H9 (cell line): ENCODE measurements around the gene OPHN1. TPM values are rescaled to one million over a fixed set of nuclear protein-coding genes. Genes with fewer than 3 reads are reported as not detected.
"Not testable (repeated sequence)": the region's sequence is repeated elsewhere in the genome, so short reads cannot be mapped to it uniquely, and the experiment has no call there.

Experiments
- DNase-seq: peaks from one replicate; pipeline ENCODE4 v3.0.0-alpha.2; 2017
- H2AFZ ChIP-seq: one replicate; pipeline ENCODE4 v1.6.1; 2013; ENCODE audit warnings: mild to moderate bottlenecking, low read length, control low read depth, moderate library complexity
- H2AK5ac ChIP-seq: 2 replicates; pipeline ENCODE4 v1.6.1; 2013; ENCODE audit warnings: low read length, control low read depth, mixed read lengths; ENCODE audit not compliant: insufficient read length
- H2BK120ac ChIP-seq: one replicate; pipeline ENCODE4 v1.6.1; 2013; ENCODE audit warnings: low read depth, mild to moderate bottlenecking, low read length, control low read depth, inconsistent platforms; ENCODE audit not compliant: poor library complexity, severe bottlenecking
- H2BK12ac ChIP-seq: 2 replicates; pipeline ENCODE4 v1.6.1; 2013; ENCODE audit warnings: low read length, control low read depth, mixed read lengths, low read depth; ENCODE audit not compliant: insufficient read length
- H2BK15ac ChIP-seq: 2 replicates; pipeline ENCODE4 v1.6.1; 2013; ENCODE audit warnings: low read depth, low read length, control low read depth
- H2BK20ac ChIP-seq: one replicate; pipeline ENCODE4 v1.6.1; 2013; ENCODE audit warnings: low read depth, mild to moderate bottlenecking, low read length, control low read depth, inconsistent platforms; ENCODE audit not compliant: poor library complexity, severe bottlenecking
- H2BK5ac ChIP-seq: 2 replicates; pipeline ENCODE4 v1.6.1; 2013; ENCODE audit warnings: low read length, control low read depth, mixed read lengths; ENCODE audit not compliant: insufficient read length
- H3K14ac ChIP-seq: 2 replicates; pipeline ENCODE4 v1.6.1; 2013; ENCODE audit warnings: low read length, control low read depth; ENCODE audit not compliant: insufficient read depth
- H3K18ac ChIP-seq: 2 replicates; pipeline ENCODE4 v1.6.1; 2013; ENCODE audit warnings: low read depth, mild to moderate bottlenecking, mixed read lengths, low read length, control low read depth; ENCODE audit not compliant: insufficient read length
- H3K23ac ChIP-seq: 2 replicates; pipeline ENCODE4 v1.6.1; 2013; ENCODE audit warnings: low read length, control low read depth, mixed read lengths, low read depth; ENCODE audit not compliant: insufficient read length
- H3K23me2 ChIP-seq: 2 replicates; pipeline ENCODE4 v1.6.1; 2013; ENCODE audit warnings: low read depth, mild to moderate bottlenecking, mixed read lengths, low read length, control low read depth; ENCODE audit not compliant: insufficient read length, poor library complexity, severe bottlenecking
- H3K27ac ChIP-seq: 2 replicates; pipeline ENCODE4 v1.5.1; 2013; ENCODE audit warnings: low read length, control low read depth, mixed read lengths, low read depth; ENCODE audit not compliant: insufficient read length
- H3K27me3 ChIP-seq: 2 replicates; pipeline ENCODE4 v1.6.1; 2013; ENCODE audit warnings: low read length, control low read depth, inconsistent platforms; ENCODE audit not compliant: insufficient read depth
- H3K4ac ChIP-seq: 2 replicates; pipeline ENCODE4 v1.6.1; 2013; ENCODE audit warnings: low read depth, mild to moderate bottlenecking, control low read depth, inconsistent platforms, low read length, moderate library complexity
- H3K4me1 ChIP-seq: 2 replicates; pipeline ENCODE4 v1.6.1; 2013; ENCODE audit warnings: low read length, control low read depth, inconsistent platforms; ENCODE audit not compliant: insufficient read depth
- H3K4me2 ChIP-seq: 2 replicates; pipeline ENCODE4 v1.6.1; 2013; ENCODE audit warnings: low read length, control low read depth, mixed read lengths; ENCODE audit not compliant: insufficient read length, insufficient read depth
- H3K56ac ChIP-seq: 2 replicates; pipeline ENCODE4 v1.6.1; 2013; ENCODE audit warnings: low read depth, mild to moderate bottlenecking, mixed read lengths, low read length, control low read depth; ENCODE audit not compliant: insufficient read length
- H3K79me1 ChIP-seq: 2 replicates; pipeline ENCODE4 v1.6.1; 2013; ENCODE audit warnings: low read depth, mild to moderate bottlenecking, moderate library complexity, low read length, control low read depth, inconsistent platforms; ENCODE audit not compliant: insufficient read depth, poor library complexity, severe bottlenecking
- H3K79me2 ChIP-seq: 2 replicates; pipeline ENCODE4 v1.6.1; 2013; ENCODE audit warnings: low read length, control low read depth, inconsistent platforms; ENCODE audit not compliant: insufficient read depth
- H3K9ac ChIP-seq: 2 replicates; pipeline ENCODE4 v1.6.1; 2013; ENCODE audit warnings: low read length, control low read depth, mixed read lengths; ENCODE audit not compliant: insufficient read length; ENCODE audit errors: extremely low read depth
- H3K9me3 ChIP-seq: one replicate; pipeline ENCODE4 v1.6.1; 2013; ENCODE audit warnings: low read depth, low read length, inconsistent platforms; ENCODE audit not compliant: control insufficient read depth
- H3T11ph ChIP-seq: one replicate; pipeline ENCODE4 v1.6.1; 2013; ENCODE audit warnings: mild to moderate bottlenecking, low read length, control low read depth, inconsistent platforms
- H4K20me1 ChIP-seq: one replicate; pipeline ENCODE4 v1.6.1; 2013; ENCODE audit not compliant: control insufficient read depth, insufficient read length, insufficient read depth
- H4K5ac ChIP-seq: 2 replicates; pipeline ENCODE4 v1.6.1; 2013; ENCODE audit warnings: low read depth, mild to moderate bottlenecking, mixed read lengths, low read length, control low read depth; ENCODE audit not compliant: insufficient read length
- H4K8ac ChIP-seq: replicated peaks from 2 replicates; pipeline ENCODE4 v1.6.1; 2013; ENCODE audit warnings: low read length, control low read depth, mixed read lengths, low read depth; ENCODE audit not compliant: insufficient read length
- H4K91ac ChIP-seq: 2 replicates; pipeline ENCODE4 v1.6.1; 2013; ENCODE audit warnings: low read depth, mild to moderate bottlenecking, moderate library complexity, mixed read lengths, low read length, control low read depth; ENCODE audit not compliant: insufficient read length
- H3K27ac Mint-ChIP-seq, 3 experiments: 2 replicates in 2 of 3; 3 replicates in 1 of 3; pipeline ENCODE4 v1.8.0; 2020 to 2021; ENCODE audit warnings: mixed read lengths in 3 of 3, mild to moderate bottlenecking in 1 of 3, moderate library complexity in 1 of 3
- H3K27me3 Mint-ChIP-seq: 2 replicates; pipeline ENCODE4 v1.8.0; 2021; ENCODE audit warnings: low read depth, mild to moderate bottlenecking, moderate library complexity, mixed read lengths
- H3K36me3 Mint-ChIP-seq, 3 experiments: 2 replicates in 2 of 3; 3 replicates in 1 of 3; pipeline ENCODE4 v1.8.0; 2020 to 2021; ENCODE audit warnings: low read depth in 3 of 3, mixed read lengths in 3 of 3; ENCODE audit not compliant: insufficient read depth in 1 of 3
- H3K4me1 Mint-ChIP-seq, 2 experiments: 2 replicates each; pipeline ENCODE4 v1.8.0; 2020; ENCODE audit warnings: mixed read lengths in 2 of 2
- H3K4me3 Mint-ChIP-seq, 2 experiments: 2 replicates in 1 of 2; 3 replicates in 1 of 2; pipeline ENCODE4 v1.8.0; 2020 to 2021; ENCODE audit warnings: mild to moderate bottlenecking in 2 of 2, mixed read lengths in 2 of 2, moderate library complexity in 1 of 2
- H3K9me3 Mint-ChIP-seq, 2 experiments: 2 replicates in 1 of 2; 3 replicates in 1 of 2; pipeline ENCODE4 v1.8.0; 2020; ENCODE audit warnings: mild to moderate bottlenecking in 2 of 2, mixed read lengths in 2 of 2, moderate library complexity in 1 of 2
- WGBS: extraction: QIAGEN DNeasy Blood & Tissue Kit; methylation state at CpG from one replicate; pipeline ENCODE4 v1.1.7; 2013; ENCODE audit warnings: missing lambda C conversion rate, low lambda C conversion rate, mixed read lengths; ENCODE audit not compliant: insufficient read length; ENCODE audit errors: extremely low coverage; 5-methylcytosine and 5-hydroxymethylcytosine counted together
- total RNA-seq: library from RNA; stranded (reverse); gene quantifications from 2 replicates; pipeline ENCODE4 v1.2.1, GENCODE V29; 2021
- TF ChIP-seq, protein P1 (sequence below): fragments of 200-600 bp; sonication (generic); conservative IDR thresholded peaks from 3 replicates; pipeline ENCODE4 v1.8.0; 2021; ENCODE audit warnings: antibody characterized with exemption, mild to moderate bottlenecking

Gene OPHN1
- total RNA-seq, 1 experiment from 2014 or later = 1.5 TPM

DNA sequence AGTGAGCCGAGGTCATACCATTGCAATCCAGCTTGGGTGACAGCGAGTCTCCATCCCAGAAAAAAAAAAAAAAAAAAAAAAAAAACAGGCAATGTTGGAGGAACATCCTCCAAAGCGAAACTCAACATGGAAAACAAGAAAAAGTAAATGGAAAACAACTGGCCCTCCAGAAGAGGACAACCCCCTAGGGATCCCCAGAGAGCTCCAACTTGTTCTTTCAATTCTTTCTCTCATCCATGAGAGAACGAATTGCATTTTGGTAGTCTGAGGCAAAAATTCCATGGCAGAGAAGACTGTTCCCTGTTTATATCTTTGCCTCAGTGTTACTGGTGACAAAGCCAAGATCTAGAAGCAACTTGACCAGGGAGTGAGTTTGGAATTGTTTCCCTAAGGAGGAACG is 49.8 kb downstream of the OPHN1 start:
- H4K5ac ChIP-seq = no peak overlapping the region
- H3K18ac ChIP-seq = no peak overlapping the region
- H2BK15ac ChIP-seq = no peak overlapping the region
- no peak overlapping the region for H4K91ac ChIP-seq
- H4K20me1 ChIP-seq = no peaks in the 10 kb centered on the region
- no peak overlapping the region for H2BK20ac ChIP-seq
- H3K27me3 ChIP-seq = no peaks in the 10 kb centered on the region
- TF ChIP-seq, protein P1, sequence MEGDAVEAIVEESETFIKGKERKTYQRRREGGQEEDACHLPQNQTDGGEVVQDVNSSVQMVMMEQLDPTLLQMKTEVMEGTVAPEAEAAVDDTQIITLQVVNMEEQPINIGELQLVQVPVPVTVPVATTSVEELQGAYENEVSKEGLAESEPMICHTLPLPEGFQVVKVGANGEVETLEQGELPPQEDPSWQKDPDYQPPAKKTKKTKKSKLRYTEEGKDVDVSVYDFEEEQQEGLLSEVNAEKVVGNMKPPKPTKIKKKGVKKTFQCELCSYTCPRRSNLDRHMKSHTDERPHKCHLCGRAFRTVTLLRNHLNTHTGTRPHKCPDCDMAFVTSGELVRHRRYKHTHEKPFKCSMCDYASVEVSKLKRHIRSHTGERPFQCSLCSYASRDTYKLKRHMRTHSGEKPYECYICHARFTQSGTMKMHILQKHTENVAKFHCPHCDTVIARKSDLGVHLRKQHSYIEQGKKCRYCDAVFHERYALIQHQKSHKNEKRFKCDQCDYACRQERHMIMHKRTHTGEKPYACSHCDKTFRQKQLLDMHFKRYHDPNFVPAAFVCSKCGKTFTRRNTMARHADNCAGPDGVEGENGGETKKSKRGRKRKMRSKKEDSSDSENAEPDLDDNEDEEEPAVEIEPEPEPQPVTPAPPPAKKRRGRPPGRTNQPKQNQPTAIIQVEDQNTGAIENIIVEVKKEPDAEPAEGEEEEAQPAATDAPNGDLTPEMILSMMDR = no peak
- H3K14ac ChIP-seq = no peak overlapping the region
- peaks cover 27% of the 10 kb centered on the region for H3K9me3 ChIP-seq
- H3K9ac ChIP-seq = no peak overlapping the region
- H3K4me3 Mint-ChIP-seq = no peak overlapping the region
- H3K23ac ChIP-seq = no peak overlapping the region
- H3K79me1 ChIP-seq = no peaks in the 10 kb centered on the region
- H3K4me1 ChIP-seq = no peaks in the 10 kb centered on the region
- H3K27ac Mint-ChIP-seq = no peak overlapping the region
- H3T11ph ChIP-seq = no peak overlapping the region
- no peak overlapping the region for H2AK5ac ChIP-seq
- H3K36me3 Mint-ChIP-seq = peaks cover 6 to 12% (median 12%) of the 10 kb centered on the region in 3 experiments; a peak in 5 of 7 replicates
- no peaks in the 10 kb centered on the region for H3K23me2 ChIP-seq
- no peak overlapping the region for H3K4me2 ChIP-seq
- peaks cover 1% of the 10 kb centered on the region for H3K27me3 Mint-ChIP-seq
- no peak overlapping the region for H3K56ac ChIP-seq
- H2BK5ac ChIP-seq = no peak overlapping the region
- no peak overlapping the region for H4K8ac ChIP-seq
- H2BK120ac ChIP-seq = no peak overlapping the region
- H2AFZ ChIP-seq = no peak overlapping the region
- no peaks in the 10 kb centered on the region for H3K4me1 Mint-ChIP-seq
- DNase-seq = no peak
- no peak overlapping the region for H3K27ac ChIP-seq
- no CpG with 5 or more reads among the region's 5 CpGs for WGBS
- no peak overlapping the region for H2BK12ac ChIP-seq
- H3K9me3 Mint-ChIP-seq = peaks cover 54 to 58% of the 10 kb centered on the region in 2 experiments
- no peak overlapping the region for H3K4ac ChIP-seq
- H3K79me2 ChIP-seq = no peaks in the 10 kb centered on the region

DNA sequence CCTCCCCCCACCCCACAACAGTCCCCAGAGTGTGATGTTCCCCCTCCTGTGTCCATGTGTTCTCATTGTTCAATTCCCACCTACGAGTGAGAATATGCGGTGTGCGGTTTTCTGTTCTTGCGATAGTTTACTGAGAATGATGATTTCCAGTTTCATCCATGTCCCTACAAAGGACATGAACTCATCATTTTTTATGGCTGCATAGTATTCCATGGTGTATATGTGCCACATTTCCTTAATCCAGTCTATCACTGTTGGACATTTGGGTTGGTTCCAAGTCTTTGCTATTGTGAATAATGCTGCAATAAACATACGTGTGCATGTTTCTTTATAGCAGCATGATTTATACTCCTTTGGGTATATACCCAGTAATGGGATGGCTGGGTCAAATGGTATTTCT is 55.7 kb downstream of the OPHN1 start:
- not testable (repeated sequence) for H3K14ac ChIP-seq, H2BK120ac ChIP-seq, H3K4me1 Mint-ChIP-seq, H4K20me1 ChIP-seq, H3K23ac ChIP-seq, H2BK5ac ChIP-seq, DNase-seq, H2BK12ac ChIP-seq, H3K27ac ChIP-seq, H3K56ac ChIP-seq, H3K9ac ChIP-seq, H2BK20ac ChIP-seq, H3K27me3 Mint-ChIP-seq, H3K4me1 ChIP-seq, H4K8ac ChIP-seq, H2BK15ac ChIP-seq, H3K79me2 ChIP-seq, H3K27me3 ChIP-seq, H3K4ac ChIP-seq, H3K23me2 ChIP-seq, H2AFZ ChIP-seq, H3T11ph ChIP-seq, H3K18ac ChIP-seq, H2AK5ac ChIP-seq, H4K91ac ChIP-seq, H3K27ac Mint-ChIP-seq, H4K5ac ChIP-seq, H3K4me2 ChIP-seq, H3K79me1 ChIP-seq, H3K4me3 Mint-ChIP-seq
- peaks cover 6 to 13% (median 10%) of the 10 kb centered on the region in 3 experiments; a peak in 5 of 7 replicates for H3K36me3 Mint-ChIP-seq
- H3K9me3 ChIP-seq = peaks cover 33% of the 10 kb centered on the region
- H3K9me3 Mint-ChIP-seq = peaks cover 48 to 51% of the 10 kb centered on the region in 2 experiments
- WGBS = no CpG with 5 or more reads among the region's 5 CpGs
